Fibroblast of skin of right biceps (primary cell): ENCODE data around the gene PRKG1.
"Not testable (repeated sequence)": the region's sequence is repeated elsewhere in the genome, so short reads cannot be mapped to it uniquely, and the experiment has no call there.

ENCODE experiments used
- DNase-seq: peaks from one replicate; pipeline ENCODE4 v3.0.0-alpha.2; 2013

Gene PRKG1

GRCh38 chr10:51685768-51686167 lies 611.5 kb downstream of the PRKG1 start:
- no peak for DNase-seq

GRCh38 chr10:51687296-51687695 lies 613.0 kb downstream of the PRKG1 start:
- DNase-seq, result no peak

GRCh38 chr10:51688826-51689225 lies 614.5 kb downstream of the PRKG1 start:
- DNase-seq, result not testable (repeated sequence)

GRCh38 chr10:51689536-51689935 lies 615.2 kb downstream of the PRKG1 start:
- DNase-seq, result no peak

- DNase-seq, result no peak
Measured at GRCh38 chr10:51691135-51691534, 616.8 kb downstream of the PRKG1 start.

GRCh38 chr10:51694086-51694768 lies 619.9 kb downstream of the PRKG1 start:
- no peak for DNase-seq

GRCh38 chr10:51696251-51696650 lies 622.0 kb downstream of the PRKG1 start:
- DNase-seq, result no peak

GRCh38 chr10:51698473-51699063 lies 624.3 kb downstream of the PRKG1 start:
- DNase-seq, result no peak

- DNase-seq, result no peak
Measured at GRCh38 chr10:51699145-51699474, 624.8 kb downstream of the PRKG1 start.

- peak; percentile 96 for DNase-seq
Measured at GRCh38 chr10:51699475-51700227, 625.4 kb downstream of the PRKG1 start, which contains the start of gene CSTF2T. Gene CSTF2T, minus strand, starts transcription at chr10:51699595. Its CDS starts 46 bp downstream, at chr10:51699549.

GRCh38 chr10:51700228-51700817 lies 626.0 kb downstream of the PRKG1 start:
- DNase-seq, result peak; percentile 66

- no peak for DNase-seq
Measured at GRCh38 chr10:51705774-51706173, 631.5 kb downstream of the PRKG1 start.

- peak; percentile 48 for DNase-seq
Measured at GRCh38 chr10:51706225-51706624, 631.9 kb downstream of the PRKG1 start.

- no peak for DNase-seq
Measured at GRCh38 chr10:51707392-51707791, 633.1 kb downstream of the PRKG1 start.

GRCh38 chr10:51707821-51708424 lies 633.6 kb downstream of the PRKG1 start:
- DNase-seq, result no peak

GRCh38 chr10:51708609-51709008 lies 634.3 kb downstream of the PRKG1 start:
- DNase-seq, result no peak

- no peak for DNase-seq
Measured at GRCh38 chr10:51709324-51709972, 635.2 kb downstream of the PRKG1 start.

- no peak for DNase-seq
Measured at GRCh38 chr10:51711519-51711891, 637.2 kb downstream of the PRKG1 start.

GRCh38 chr10:51716981-51717380 lies 642.7 kb downstream of the PRKG1 start:
- peak; percentile 56 for DNase-seq

- peak; percentile 78 for DNase-seq
Measured at GRCh38 chr10:51718804-51719291, 644.6 kb downstream of the PRKG1 start.

- DNase-seq, result no peak
Measured at GRCh38 chr10:51724038-51724437, 649.8 kb downstream of the PRKG1 start.

- DNase-seq, result no peak
Measured at GRCh38 chr10:51729822-51730555, 655.7 kb downstream of the PRKG1 start.
